ENCODE measurements around the gene GNG8. TPM values are rescaled to one million over a fixed set of nuclear protein-coding genes. Genes with fewer than 3 reads are reported as not detected.

Gene GNG8
- total and polyA plus RNA-seq, 4 donors: 1.7 to 13.7 (median 10.7) TPM; not detected in 1

DNA sequence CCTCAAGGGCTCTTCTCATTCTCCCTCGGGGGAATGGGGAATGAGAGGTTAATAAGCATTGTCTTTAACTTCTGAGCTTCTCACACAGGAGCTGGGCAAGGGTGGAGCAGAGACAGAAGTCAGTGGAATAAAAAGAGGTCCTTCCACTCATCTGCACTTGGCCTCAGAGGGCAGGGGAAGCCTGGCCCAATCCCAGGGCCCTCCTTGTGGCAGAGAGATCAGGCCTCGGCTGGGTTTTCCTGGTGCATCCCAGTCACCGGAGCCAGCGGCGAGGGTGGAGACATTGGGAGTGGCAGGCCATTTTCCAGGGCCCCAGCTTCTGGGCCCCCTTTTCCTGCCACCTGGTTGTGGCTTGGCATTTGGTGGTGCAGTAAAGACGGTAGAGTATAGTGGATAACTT lies 24.2 kb downstream of the GNG8 start:
- Histone ChIP-seq H3K36me3 (ENCODE audit: control insufficient read depth, insufficient read depth, low read length) (peaks cover 48% of the 10 kb centered on the region), H3K27ac (ENCODE audit: low read depth, low read length) (no peak overlapping the region), H3K4me1 (ENCODE audit: control insufficient read depth, insufficient read depth, low read length) (peaks cover 27% of the 10 kb centered on the region), H3K9me3 (ENCODE audit: control insufficient read depth, insufficient read depth, low read length) (no peaks in the 10 kb centered on the region), H3K27me3 (ENCODE audit: control insufficient read depth, insufficient read depth, low read length) (no peaks in the 10 kb centered on the region), H3K4me3 (ENCODE audit: low read depth, low read length) (no peak overlapping the region)
- 84% methylated on average over 5 of the region's 6 CpGs for WGBS (ENCODE audit: insufficient coverage)
- DNase-seq (ENCODE audit: low read depth in 4 of 6, low spot score in 6 of 6): no peak

DNA sequence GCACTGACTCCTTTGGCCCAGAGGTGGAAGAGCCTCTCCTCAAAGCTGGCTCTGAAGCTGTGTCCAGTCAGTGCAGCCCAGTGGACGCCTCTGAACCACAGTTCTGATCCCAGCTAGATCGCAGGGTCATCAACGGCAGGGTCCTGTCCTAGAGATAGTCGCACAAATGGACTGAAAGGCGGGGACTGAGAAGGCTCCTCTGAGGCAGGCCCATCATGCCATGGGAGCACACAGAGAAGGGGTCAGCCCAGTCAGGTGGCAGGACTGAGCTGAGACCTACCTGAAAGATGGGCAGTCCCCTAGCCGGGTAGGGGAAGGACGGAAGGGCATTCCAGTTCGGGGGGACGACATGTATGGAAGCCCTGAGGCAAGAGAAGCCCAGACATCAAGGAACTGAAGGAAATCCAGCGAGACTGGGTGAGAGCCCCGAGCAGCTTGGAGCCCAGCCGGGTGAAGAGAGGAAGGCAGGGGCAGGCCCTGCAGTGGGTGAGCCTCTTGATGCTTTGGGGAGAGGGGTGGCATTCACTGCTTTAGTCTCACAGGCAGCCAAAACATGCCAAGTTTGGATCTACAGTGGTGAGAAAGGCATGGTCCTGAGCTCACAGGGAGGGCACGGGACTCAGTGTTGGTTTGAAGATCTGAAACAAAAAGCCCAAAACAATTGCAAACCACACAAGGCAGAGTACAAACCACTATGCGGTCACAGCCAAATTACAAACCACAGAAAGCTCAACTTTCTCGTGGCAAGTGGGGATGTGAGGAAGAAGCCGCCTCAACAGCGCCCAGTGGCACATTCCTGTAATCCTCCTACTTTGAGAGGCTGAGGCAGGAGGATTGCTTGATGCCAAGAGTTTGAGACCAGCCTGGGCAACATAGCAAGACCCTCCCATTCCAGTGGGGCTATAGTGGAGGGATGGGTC lies 24.9 kb downstream of the GNG8 start:
- peaks cover 55% of the 10 kb centered on the region for H3K36me3 ChIP-seq (ENCODE audit: control insufficient read depth, insufficient read depth, low read length)
- no peak overlapping the region for H3K27ac ChIP-seq (ENCODE audit: low read depth, low read length)
- DNase-seq (ENCODE audit: low read depth in 4 of 6, low spot score in 6 of 6): no peak
- no peaks in the 10 kb centered on the region for H3K27me3 ChIP-seq (ENCODE audit: control insufficient read depth, insufficient read depth, low read length)
- peaks cover 28% of the 10 kb centered on the region for H3K4me1 ChIP-seq (ENCODE audit: control insufficient read depth, insufficient read depth, low read length)
- WGBS (ENCODE audit: insufficient coverage): 84% methylated on average over 12 of the region's 17 CpGs
- no peaks in the 10 kb centered on the region for H3K9me3 ChIP-seq (ENCODE audit: control insufficient read depth, insufficient read depth, low read length)
- H3K4me3 ChIP-seq (ENCODE audit: low read depth, low read length): no peak overlapping the region

DNA sequence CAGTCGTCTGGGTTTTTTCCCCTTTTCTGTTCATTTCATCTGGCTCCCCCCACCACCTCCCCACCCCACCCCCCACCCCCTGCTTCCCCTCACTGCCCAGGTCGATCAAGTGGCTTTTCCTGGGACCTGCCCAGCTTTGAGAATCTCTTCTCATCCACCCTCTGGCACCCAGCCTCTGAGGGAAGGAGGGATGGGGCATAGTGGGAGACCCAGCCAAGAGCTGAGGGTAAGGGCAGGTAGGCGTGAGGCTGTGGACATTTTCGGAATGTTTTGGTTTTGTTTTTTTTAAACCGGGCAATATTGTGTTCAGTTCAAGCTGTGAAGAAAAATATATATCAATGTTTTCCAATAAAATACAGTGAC lies 25.6 kb downstream of the GNG8 start:
- whole genome bisulfite sequencing (ENCODE audit: insufficient coverage): no CpG with 5 or more reads among the region's 5 CpGs
- Histone ChIP-seq H3K36me3 (ENCODE audit: control insufficient read depth, insufficient read depth, low read length) (peaks cover 62% of the 10 kb centered on the region), H3K27me3 (ENCODE audit: control insufficient read depth, insufficient read depth, low read length) (no peaks in the 10 kb centered on the region), H3K9me3 (ENCODE audit: control insufficient read depth, insufficient read depth, low read length) (no peaks in the 10 kb centered on the region), H3K4me1 (ENCODE audit: control insufficient read depth, insufficient read depth, low read length) (peaks cover 35% of the 10 kb centered on the region), H3K4me3 (ENCODE audit: low read depth, low read length) (no peak overlapping the region), H3K27ac (ENCODE audit: low read depth, low read length) (no peak overlapping the region)
- DNase-seq (ENCODE audit: low read depth in 4 of 6, low spot score in 6 of 6): no peak

- Histone ChIP-seq H3K4me1 (ENCODE audit: control insufficient read depth, insufficient read depth, low read length) (peaks cover 42% of the 10 kb centered on the region), H3K4me3 (ENCODE audit: low read depth, low read length) (no peak overlapping the region), H3K27ac (ENCODE audit: low read depth, low read length) (no peak overlapping the region), H3K27me3 (ENCODE audit: control insufficient read depth, insufficient read depth, low read length) (no peaks in the 10 kb centered on the region), H3K36me3 (ENCODE audit: control insufficient read depth, insufficient read depth, low read length) (peaks cover 66% of the 10 kb centered on the region), H3K9me3 (ENCODE audit: control insufficient read depth, insufficient read depth, low read length) (no peaks in the 10 kb centered on the region)
- no peak for DNase-seq (ENCODE audit: low read depth in 4 of 6, low spot score in 6 of 6)
- 64% methylated on average over 11 of the region's 30 CpGs for WGBS (ENCODE audit: insufficient coverage)
Observed at GRCh38 chr19:46609511-46610412, 26.2 kb downstream of the GNG8 start.

- Histone ChIP-seq H3K4me1 (ENCODE audit: control insufficient read depth, insufficient read depth, low read length) (peaks cover 43% of the 10 kb centered on the region), H3K9me3 (ENCODE audit: control insufficient read depth, insufficient read depth, low read length) (no peaks in the 10 kb centered on the region), H3K36me3 (ENCODE audit: control insufficient read depth, insufficient read depth, low read length) (peaks cover 71% of the 10 kb centered on the region), H3K4me3 (ENCODE audit: low read depth, low read length) (no peak overlapping the region), H3K27me3 (ENCODE audit: control insufficient read depth, insufficient read depth, low read length) (no peaks in the 10 kb centered on the region), H3K27ac (ENCODE audit: low read depth, low read length) (no peak overlapping the region)
- 91% methylated on average over 26 of the region's 27 CpGs for WGBS (ENCODE audit: insufficient coverage)
- no peak for DNase-seq (ENCODE audit: low read depth in 4 of 6, low spot score in 6 of 6)
Observed at GRCh38 chr19:46608581-46609345, 27.2 kb downstream of the GNG8 start.

DNA sequence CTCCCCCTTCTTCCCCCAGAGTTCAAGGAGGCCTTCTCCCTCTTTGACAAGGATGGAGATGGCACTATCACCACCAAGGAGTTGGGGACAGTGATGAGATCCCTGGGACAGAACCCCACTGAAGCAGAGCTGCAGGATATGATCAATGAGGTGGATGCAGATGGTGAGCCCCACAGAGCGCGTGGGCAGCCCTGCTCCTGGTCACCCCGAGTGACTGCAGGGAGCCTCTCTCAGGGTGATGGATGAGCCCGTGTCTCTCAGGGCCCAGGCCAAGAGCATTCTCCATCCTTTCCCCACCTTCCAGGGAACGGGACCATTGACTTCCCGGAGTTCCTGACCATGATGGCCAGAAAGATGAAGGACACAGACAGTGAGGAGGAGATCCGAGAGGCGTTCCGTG lies 27.8 kb downstream of the GNG8 start:
- 80% methylated on average over 7 of the region's 9 CpGs for WGBS (ENCODE audit: insufficient coverage)
- Histone ChIP-seq H3K36me3 (ENCODE audit: control insufficient read depth, insufficient read depth, low read length) (peaks cover 76% of the 10 kb centered on the region), H3K27ac (ENCODE audit: low read depth, low read length) (no peak overlapping the region), H3K4me3 (ENCODE audit: low read depth, low read length) (no peak overlapping the region), H3K4me1 (ENCODE audit: control insufficient read depth, insufficient read depth, low read length) (peaks cover 48% of the 10 kb centered on the region), H3K27me3 (ENCODE audit: control insufficient read depth, insufficient read depth, low read length) (no peaks in the 10 kb centered on the region), H3K9me3 (ENCODE audit: control insufficient read depth, insufficient read depth, low read length) (no peaks in the 10 kb centered on the region)
- no peak for DNase-seq (ENCODE audit: low read depth in 4 of 6, low spot score in 6 of 6)

- Histone ChIP-seq H3K9me3 (ENCODE audit: control insufficient read depth, insufficient read depth, low read length) (no peaks in the 10 kb centered on the region), H3K36me3 (ENCODE audit: control insufficient read depth, insufficient read depth, low read length) (peaks cover 80% of the 10 kb centered on the region), H3K27me3 (ENCODE audit: control insufficient read depth, insufficient read depth, low read length) (no peaks in the 10 kb centered on the region), H3K27ac (ENCODE audit: low read depth, low read length) (no peak overlapping the region), H3K4me3 (ENCODE audit: low read depth, low read length) (no peak overlapping the region), H3K4me1 (ENCODE audit: control insufficient read depth, insufficient read depth, low read length) (peaks cover 55% of the 10 kb centered on the region)
- DNase-seq (ENCODE audit: low read depth in 4 of 6, low spot score in 6 of 6): no peak
- 70% methylated on average over 12 of the region's 12 CpGs for WGBS (ENCODE audit: insufficient coverage)
Observed at GRCh38 chr19:46607448-46607841, 28.6 kb downstream of the GNG8 start.

DNA sequence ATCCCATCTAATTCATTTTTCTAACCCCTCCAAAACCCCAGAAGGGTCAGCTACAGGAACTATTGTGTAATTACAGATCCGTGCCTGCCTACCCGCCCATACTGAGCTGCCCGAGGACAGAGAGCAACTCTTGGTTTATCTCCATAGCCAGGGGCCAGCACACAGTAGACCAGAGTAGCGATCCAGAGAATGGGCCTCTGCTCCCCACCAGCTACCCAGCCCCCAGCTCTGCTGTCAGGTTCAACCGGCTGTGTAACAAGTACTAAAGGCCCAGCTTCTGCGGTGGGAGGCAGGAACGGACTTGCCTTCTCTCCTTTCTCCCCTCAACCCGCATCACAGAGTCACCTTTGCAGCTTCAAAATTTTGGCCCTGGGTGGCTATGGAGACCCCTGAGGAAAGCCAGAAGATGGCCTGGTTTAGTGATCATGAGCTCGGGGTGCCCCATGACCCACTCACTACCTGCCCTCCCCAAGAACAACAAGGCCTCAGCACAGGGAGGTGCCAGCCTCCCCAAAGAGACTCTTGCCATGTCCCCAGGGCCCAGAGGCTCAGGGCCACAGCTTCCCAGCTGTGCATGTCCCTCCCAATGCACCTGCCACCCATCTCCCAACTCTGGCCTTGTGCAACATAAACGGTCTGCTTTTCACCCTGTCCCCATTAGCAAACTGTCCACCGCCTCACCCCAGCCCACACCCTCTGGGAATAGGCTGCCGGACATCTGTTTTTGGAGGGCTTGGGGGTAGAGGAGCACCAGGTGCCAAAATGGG lies 29.1 kb downstream of the GNG8 start:
- H3K4me3 ChIP-seq (ENCODE audit: low read depth, low read length): no peak overlapping the region
- WGBS (ENCODE audit: insufficient coverage): 86% methylated on average over 9 of the region's 12 CpGs
- H3K27ac ChIP-seq (ENCODE audit: low read depth, low read length): no peak overlapping the region
- H3K27me3 ChIP-seq (ENCODE audit: control insufficient read depth, insufficient read depth, low read length): no peaks in the 10 kb centered on the region
- H3K9me3 ChIP-seq (ENCODE audit: control insufficient read depth, insufficient read depth, low read length): no peaks in the 10 kb centered on the region
- no peak for DNase-seq (ENCODE audit: low read depth in 4 of 6, low spot score in 6 of 6)
- peaks cover 79% of the 10 kb centered on the region for H3K36me3 ChIP-seq (ENCODE audit: control insufficient read depth, insufficient read depth, low read length)
- H3K4me1 ChIP-seq (ENCODE audit: control insufficient read depth, insufficient read depth, low read length): peaks cover 58% of the 10 kb centered on the region

- 90% methylated on average over 11 of the region's 11 CpGs for WGBS (ENCODE audit: insufficient coverage)
- Histone ChIP-seq H3K4me1 (ENCODE audit: control insufficient read depth, insufficient read depth, low read length) (peaks cover 58% of the 10 kb centered on the region), H3K4me3 (ENCODE audit: low read depth, low read length) (no peak overlapping the region)
Observed at GRCh38 chr19:46606019-46606418, 30.0 kb downstream of the GNG8 start.

More at GRCh38 chr19:46606019-46606418, 30.0 kb downstream of the GNG8 start:
- Histone ChIP-seq H3K27me3 (ENCODE audit: control insufficient read depth, insufficient read depth, low read length) (no peaks in the 10 kb centered on the region), H3K27ac (ENCODE audit: low read depth, low read length) (no peak overlapping the region), H3K36me3 (ENCODE audit: control insufficient read depth, insufficient read depth, low read length) (peaks cover 74% of the 10 kb centered on the region), H3K9me3 (ENCODE audit: control insufficient read depth, insufficient read depth, low read length) (no peaks in the 10 kb centered on the region)
- DNase-seq (ENCODE audit: low read depth in 4 of 6, low spot score in 6 of 6): no peak
